Measurements from ENCODE around the gene CCDC181.

DNA sequence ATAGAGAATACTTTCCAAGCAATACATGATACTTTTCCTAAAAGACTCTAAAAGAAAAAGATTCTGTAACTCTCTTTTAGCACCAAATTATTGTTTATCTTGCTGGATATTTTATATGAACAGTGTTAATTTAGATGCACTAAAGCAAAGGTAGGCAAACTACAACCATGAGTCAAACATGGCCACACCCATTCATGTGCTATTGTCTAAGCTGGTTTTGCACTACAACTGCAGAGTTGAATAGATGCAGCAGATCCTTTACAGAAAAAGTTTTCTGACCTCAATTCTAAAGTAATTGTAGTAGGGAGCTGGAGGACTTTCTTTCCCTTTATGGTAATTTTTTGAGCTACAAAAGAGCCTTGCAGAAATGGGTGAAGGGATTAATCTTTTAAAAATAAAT lies 39.9 kb downstream of the CCDC181 start:
- no peak for TF ChIP-seq CTCF (IDR thresholded peaks at IDR 0.05 in 4 of 5, conservative IDR thresholded peaks at IDR 0.05 in 1 of 5)
- no peak for TF ChIP-seq POLR2A (IDR thresholded peaks at IDR 0.05)

All from gastrocnemius medialis (tissue), 4 donors.